NCI-H748 (cell line): Measurements from ENCODE around the gene MPP3.
"Not testable (repeated sequence)": the region's sequence is repeated elsewhere in the genome, so short reads cannot be mapped to it uniquely, and the experiment has no call there.

Source experiments
- DNase-seq: peaks from one replicate; lab custom pipeline; 2025; ENCODE audit not compliant: unreplicated experiment; lab: John Stamatoyannopoulos, UW

MPP3 gene

GRCh38 chr17:43810226-43810715, 22.7 kb downstream of the MPP3 start:
- DNase-seq: no peak

DNA sequence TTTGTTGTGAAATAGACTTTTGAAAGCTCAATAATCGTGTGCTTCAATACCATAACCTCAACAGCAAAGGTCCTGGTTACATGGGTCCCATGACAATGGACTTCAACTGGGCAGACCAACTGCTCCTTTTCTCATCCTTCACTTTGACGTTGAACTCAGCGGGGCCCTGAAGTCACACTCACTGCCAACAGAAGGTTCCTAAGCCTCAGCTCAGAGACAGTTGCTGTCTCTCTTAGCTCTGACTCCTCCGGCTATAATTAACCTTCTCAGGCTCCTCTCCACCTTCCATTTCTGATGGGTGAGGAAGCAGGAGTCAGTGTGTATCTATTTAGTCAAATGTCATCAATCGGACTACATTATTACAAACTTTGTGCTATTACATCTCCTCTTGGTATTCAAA, 23.8 kb downstream of the MPP3 start:
- DNase-seq: no peak

DNA sequence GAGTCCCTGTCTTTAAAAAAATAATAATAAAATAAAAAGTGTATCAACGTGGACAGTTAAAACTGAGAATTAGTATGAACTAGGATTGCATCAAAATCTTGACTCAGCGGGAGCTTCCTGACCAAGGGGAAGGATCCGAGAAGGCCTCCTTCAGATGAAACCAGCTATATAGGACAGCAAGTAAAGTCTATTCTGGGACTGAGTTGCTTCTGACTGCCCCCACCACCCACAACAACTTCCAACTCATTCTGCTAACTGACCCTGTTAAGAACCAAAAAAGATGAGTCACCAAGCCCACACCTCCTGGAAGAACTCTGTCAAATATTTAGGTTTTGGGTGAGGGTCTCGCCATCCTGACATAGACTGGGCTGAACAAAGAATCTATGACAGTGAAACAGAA, 24.9 kb downstream of the MPP3 start:
- no peak for DNase-seq

GRCh38 chr17:43805117-43805516, 27.8 kb downstream of the MPP3 start:
- DNase-seq: no peak

- no peak for DNase-seq
Observed at GRCh38 chr17:43803758-43804157, 29.2 kb downstream of the MPP3 start.

GRCh38 chr17:43801844-43802243, 31.1 kb downstream of the MPP3 start:
- DNase-seq: no peak

DNA sequence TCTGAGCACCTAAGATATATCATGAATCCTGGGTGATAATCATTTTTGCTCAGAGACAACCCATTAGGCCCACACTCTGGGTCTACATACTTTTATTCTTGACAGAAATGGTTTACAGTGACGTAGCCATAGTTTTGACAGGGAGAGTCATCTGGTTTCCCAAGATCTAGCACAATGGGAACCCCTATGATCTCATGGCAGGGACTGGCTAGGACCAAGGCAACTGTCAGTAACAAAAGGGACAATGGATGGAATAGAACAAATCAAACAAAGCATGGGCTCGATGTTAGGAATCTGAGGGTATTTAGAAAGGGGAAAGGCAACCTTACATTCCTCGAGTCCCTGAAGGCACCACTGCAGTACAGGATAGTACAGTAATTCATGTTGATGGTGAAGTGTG, 32.2 kb downstream of the MPP3 start:
- DNase-seq: no peak

DNA sequence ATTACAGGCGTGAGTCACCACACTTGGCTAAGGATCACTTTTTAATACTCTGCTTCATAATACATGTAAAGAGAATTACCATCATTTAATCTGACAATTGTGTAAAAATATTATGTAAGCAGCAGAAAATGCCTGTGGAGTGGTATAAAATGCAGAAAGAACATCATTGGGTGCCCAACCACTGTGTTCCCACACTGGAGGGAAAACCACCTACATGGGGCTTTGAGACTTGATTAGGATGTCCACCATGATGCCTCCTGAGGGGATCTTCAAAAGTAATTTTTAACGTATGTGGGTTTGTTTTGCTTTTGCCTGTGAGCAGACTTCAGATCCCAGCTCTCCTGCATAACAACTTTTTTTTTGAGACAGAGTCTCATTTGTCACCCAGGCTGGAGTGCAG, 33.9 kb downstream of the MPP3 start:
- DNase-seq: no peak

GRCh38 chr17:43798024-43798423, 34.9 kb downstream of the MPP3 start:
- DNase-seq: peak; percentile 28

DNA sequence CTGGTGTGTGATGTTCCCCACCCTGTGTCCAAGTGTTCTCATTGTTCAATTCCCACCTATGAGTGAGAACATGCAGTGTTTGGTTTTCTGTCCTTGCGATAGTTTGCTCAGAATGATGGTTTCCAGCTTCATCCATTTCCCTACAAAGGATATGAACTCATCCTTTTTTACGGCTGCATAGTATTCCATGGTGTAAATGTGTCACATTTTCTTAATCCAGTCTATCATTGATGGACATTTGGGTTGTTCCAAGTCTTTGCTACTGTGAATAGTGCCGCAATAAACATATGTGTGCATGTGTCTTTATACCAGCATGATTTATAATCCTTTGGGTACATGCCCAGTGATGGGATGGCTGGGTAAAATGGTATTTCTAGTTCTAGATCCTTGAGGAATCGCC, 40.3 kb downstream of the MPP3 start:
- not testable (repeated sequence) for DNase-seq

GRCh38 chr17:43791589-43791988, 41.4 kb downstream of the MPP3 start:
- peak; percentile 53 for DNase-seq

- peak; percentile 55 for DNase-seq
Observed at GRCh38 chr17:43790311-43790940, 42.5 kb downstream of the MPP3 start.

GRCh38 chr17:43789482-43789881, 43.5 kb downstream of the MPP3 start:
- no peak for DNase-seq

- DNase-seq: no peak
Observed at GRCh38 chr17:43788540-43788939, 44.4 kb downstream of the MPP3 start.

DNA sequence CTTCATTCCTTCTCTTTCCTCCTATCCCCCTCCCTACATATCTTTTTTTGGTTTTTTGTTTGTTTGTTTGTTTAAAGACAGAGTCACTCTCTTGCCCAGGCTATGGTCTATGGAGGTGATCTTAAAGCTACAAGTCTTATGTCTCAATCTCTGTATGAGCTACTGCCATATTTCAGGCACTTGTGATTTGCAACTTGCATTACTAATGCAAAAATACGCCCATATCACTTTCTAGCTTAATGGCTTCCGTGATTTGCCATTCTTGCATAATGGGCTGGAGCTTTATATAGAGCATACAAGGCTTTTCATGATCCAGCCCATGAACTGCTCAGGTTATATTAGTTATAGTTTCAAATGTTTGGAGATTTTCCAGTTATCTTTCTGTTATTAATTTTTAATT, 45.2 kb downstream of the MPP3 start:
- no peak for DNase-seq

DNA sequence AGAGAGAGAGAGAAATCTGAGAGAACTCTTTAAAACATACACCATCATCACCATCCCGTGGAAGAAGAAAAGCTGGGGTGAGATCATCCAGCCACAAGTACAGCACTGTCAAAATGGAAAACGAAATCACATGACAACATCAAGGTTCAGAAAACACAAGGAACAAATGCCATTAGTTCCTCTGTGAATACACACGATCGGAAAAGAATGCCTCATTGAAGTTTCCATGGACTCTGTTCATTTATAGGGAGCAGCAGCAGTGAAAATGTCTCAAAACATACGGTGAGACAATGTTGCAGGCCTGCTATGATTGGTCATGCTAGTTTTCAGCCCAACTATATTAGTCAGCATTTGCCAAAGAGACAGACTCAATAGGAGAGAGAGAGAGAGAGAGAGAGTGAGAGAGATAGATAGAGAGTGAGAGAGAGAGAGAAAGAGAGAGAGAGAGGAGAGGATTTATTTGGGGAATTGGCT, 48.3 kb downstream of the MPP3 start:
- DNase-seq: no peak

GRCh38 chr17:43784068-43784467, 48.9 kb downstream of the MPP3 start:
- no peak for DNase-seq

GRCh38 chr17:43782913-43783680, 49.8 kb downstream of the MPP3 start:
- no peak for DNase-seq

GRCh38 chr17:43780135-43780534, 52.8 kb downstream of the MPP3 start, which contains the start of gene CFAP97D1:
Gene CFAP97D1, plus strand, starts transcription at chr17:43780435. Its CDS starts 28 bp downstream, at chr17:43780463.
- no peak for DNase-seq

DNA sequence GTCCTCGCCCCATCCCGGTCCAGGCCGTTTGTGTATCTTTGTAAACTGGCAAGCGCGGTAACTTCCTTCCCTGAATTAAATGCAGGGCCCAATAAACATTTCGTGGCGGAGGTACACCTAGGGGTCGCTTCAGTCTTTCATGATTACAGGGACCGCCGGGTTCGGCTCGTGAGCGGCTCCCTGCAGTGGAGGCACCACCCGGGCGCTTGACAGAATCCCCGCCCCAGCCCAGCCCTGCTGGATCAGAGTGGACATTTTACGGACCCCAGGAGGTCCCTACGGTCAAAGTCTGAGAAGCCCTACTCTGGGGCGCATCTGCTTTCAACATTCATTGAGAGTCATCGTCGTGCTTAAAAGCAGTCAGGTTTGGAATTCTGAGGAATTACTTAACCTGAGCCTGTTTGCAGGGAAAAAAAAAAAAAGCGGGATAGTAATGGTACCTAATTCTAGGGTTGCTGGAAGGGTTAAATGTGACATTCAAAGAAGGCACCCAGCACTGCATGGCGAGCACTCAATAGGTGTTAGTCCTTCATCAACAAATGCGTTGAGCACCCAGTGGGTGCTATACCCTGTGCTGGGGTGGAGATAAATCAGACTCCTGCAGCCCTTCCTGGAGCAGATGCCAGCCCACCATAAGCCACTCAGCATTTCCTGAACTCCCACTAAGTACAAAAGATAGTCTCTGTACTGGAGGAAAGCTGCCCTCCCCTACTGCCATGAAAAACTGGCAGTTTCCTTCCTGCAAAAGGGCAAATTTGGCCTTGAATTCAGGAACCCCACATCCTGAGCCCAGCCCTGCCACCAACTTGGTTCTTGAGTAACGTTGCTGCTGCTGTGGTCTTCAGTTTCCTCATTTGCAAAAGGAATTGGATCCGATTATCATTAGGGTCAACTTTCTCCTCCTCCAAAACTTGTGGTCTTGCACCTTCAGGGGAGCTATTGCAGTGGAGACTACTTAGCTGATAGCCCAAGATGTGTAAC, 53.5 kb downstream of the MPP3 start:
- peak; percentile 72 for DNase-seq
